Astrocyte of the cerebellum (primary cell): ENCODE data around the gene DENND6B.

Source experiments
- DNase-seq: peaks from one replicate; pipeline ENCODE4 v3.0.0-alpha.2; 2011; ENCODE audit warnings: low read depth
- H3K4me3 ChIP-seq: 2 replicates; pipeline ENCODE4 v1.5.1; 2011; ENCODE audit warnings: mild to moderate bottlenecking, low read depth, low read length, moderate library complexity
- CTCF ChIP-seq: IDR thresholded peaks from 2 replicates; pipeline ENCODE4 v1.5.1; 2012; ENCODE audit warnings: low read length, low read depth, moderate library complexity, mild to moderate bottlenecking; ENCODE audit errors: missing control alignments
- in situ Hi-C: cut with HindIII; loops from 2 replicates; pipeline ENCODE4 v1.10.0; 2017; ENCODE audit warnings: low sequenced_read_pairs

Gene DENND6B

GRCh38 chr22:50315289-50316113 is 11.3 kb downstream of the DENND6B start:
- no peak for TF ChIP-seq CTCF
- H3K4me3 ChIP-seq = no peak overlapping the region
- in situ Hi-C loops = no loop called here
- DNase-seq = no peak

- no peak for DNase-seq
- TF ChIP-seq CTCF = no peak
- in situ Hi-C loops = no loop called here
- H3K4me3 ChIP-seq = no peak overlapping the region
Measured at GRCh38 chr22:50314455-50315288, 12.1 kb downstream of the DENND6B start.

- in situ Hi-C loops = no loop called here
- no peak for DNase-seq
- no peak overlapping the region for H3K4me3 ChIP-seq
- no peak for TF ChIP-seq CTCF
Measured at GRCh38 chr22:50314081-50314454, 12.7 kb downstream of the DENND6B start.

GRCh38 chr22:50313600-50313999 is 13.2 kb downstream of the DENND6B start:
- no peak for TF ChIP-seq CTCF
- DNase-seq = no peak
- H3K4me3 ChIP-seq = no peak overlapping the region
- in situ Hi-C loops = no loop called here

GRCh38 chr22:50313021-50313420 is 13.8 kb downstream of the DENND6B start:
- TF ChIP-seq CTCF = no peak
- no peak for DNase-seq
- no peak overlapping the region for H3K4me3 ChIP-seq
- in situ Hi-C loops = no loop called here

- no peak for DNase-seq
- in situ Hi-C loops = no loop called here
- TF ChIP-seq CTCF = no peak
- H3K4me3 ChIP-seq = no peak overlapping the region
Measured at GRCh38 chr22:50312371-50312770, 14.4 kb downstream of the DENND6B start.
